Uterus (tissue), 4 donors: ENCODE data around the gene COL4A4. TPM values are rescaled to one million over a fixed set of nuclear protein-coding genes. Genes with fewer than 3 reads are reported as not detected.

Experiments used
- DNase-seq, 2 donors: peaks; one replicate each; pipeline ENCODE4 v3.0.0-alpha.2; 2019 to 2020
- H3K27ac ChIP-seq, 2 donors: fragments of 200-600 bp; sonication (generic); 1 replicate in 1 of 2; 2 replicates in 1 of 2; pipeline ENCODE4 v1.5.1; 2016 to 2018
- H3K27me3 ChIP-seq, 2 donors: fragments of 200-600 bp; sonication (generic); one replicate each; pipeline ENCODE4 v1.5.1; 2018 to 2019; ENCODE audit warnings: control low read depth in 1 of 2
- H3K36me3 ChIP-seq, 2 donors: fragments of 200-600 bp; sonication (generic); one replicate each; pipeline ENCODE4 v1.5.1; 2019; ENCODE audit warnings: control low read depth in 1 of 2
- H3K4me1 ChIP-seq, 2 donors: fragments of 200-600 bp; sonication (generic); one replicate each; pipeline ENCODE4 v1.5.1; 2018 to 2019; ENCODE audit warnings: control low read depth in 1 of 2
- H3K4me3 ChIP-seq, 2 donors: fragments of 200-600 bp; sonication (generic); 1 replicate in 1 of 2; 2 replicates in 1 of 2; pipeline ENCODE4 v1.5.1; 2018 to 2019; ENCODE audit warnings: mild to moderate bottlenecking in 1 of 2
- H3K9me3 ChIP-seq, 2 donors: fragments of 200-600 bp; sonication (generic); one replicate each; pipeline ENCODE4 v1.5.1; 2019; ENCODE audit warnings: control low read depth in 1 of 2
- CTCF ChIP-seq, 4 experiments: fragments of 200-600 bp in 2 of 4; fragments of 450-650 bp in 2 of 4; sonication (generic) in 2 of 4; IDR thresholded peaks; one replicate each; pipeline ENCODE4 v1.5.1; 2016 to 2019; ENCODE audit warnings: antibody characterized with exemption in 4 of 4, mild to moderate bottlenecking in 2 of 4, moderate library complexity in 1 of 4
- POLR2A ChIP-seq, 2 donors: fragments of 450-650 bp; IDR thresholded peaks; one replicate each; pipeline ENCODE4 v1.6.1; 2016; ENCODE audit warnings: antibody characterized with exemption in 2 of 2, mild to moderate bottlenecking in 1 of 2, moderate library complexity in 1 of 2
- intact Hi-C: fragments of 100-400 bp; cut with DNase I; formaldehyde crosslinking; loops from one replicate; pipeline ENCODE4 v1.15.1; 2023; ENCODE audit warnings: low total_unique reads
- total RNA-seq, 4 donors: library from RNA; depleted of rRNA in 3 of 4; stranded (reverse); fragments of >200 nt in 3 of 4; gene quantifications; one replicate each; pipeline versions ENCODE4 v1.1.0 to v1.2.4, GENCODE V29; 2014 to 2023
- donor health status: DM: yes; HTN: yes; CAD: no.

The COL4A4 gene
- total RNA-seq, 4 donors from 2014 or later, result 0.76 to 6.4 (median 3.4) TPM

DNA sequence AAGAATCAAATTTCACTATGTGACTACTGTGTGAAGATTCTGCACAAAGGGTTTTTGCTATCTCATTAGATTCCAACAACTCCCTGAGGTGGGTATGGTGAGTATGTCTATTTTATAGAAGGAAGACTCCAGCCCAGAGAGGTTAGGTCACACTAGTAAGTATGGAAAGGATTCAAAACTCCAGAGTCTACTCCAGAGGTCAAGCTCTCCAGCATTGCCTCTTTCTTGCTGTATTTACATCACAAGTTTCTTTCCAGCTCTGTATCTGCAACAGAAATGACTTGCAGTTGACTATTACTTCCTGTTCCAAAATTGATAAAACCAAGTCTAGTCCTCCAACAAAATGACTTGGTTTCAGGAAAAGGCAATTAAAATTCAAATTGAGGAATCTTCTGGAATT is 2.1 kb downstream of the COL4A4 start:
- no peak for DNase-seq
- TF ChIP-seq POLR2A (IDR thresholded peaks at IDR 0.05) (no peak), CTCF (IDR thresholded peaks at IDR 0.05) (no peak)
- no peaks in the 10 kb centered on the region for H3K36me3 ChIP-seq
- no peak overlapping the region for H3K4me3 ChIP-seq
- no peaks in the 10 kb centered on the region for H3K27me3 ChIP-seq
- no peaks in the 10 kb centered on the region for H3K9me3 ChIP-seq
- H3K27ac ChIP-seq, result no peak overlapping the region
- H3K4me1 ChIP-seq, result peaks cover 0 to 13% of the 10 kb centered on the region in 2 donors
- intact Hi-C loops, result no loop called here

DNA sequence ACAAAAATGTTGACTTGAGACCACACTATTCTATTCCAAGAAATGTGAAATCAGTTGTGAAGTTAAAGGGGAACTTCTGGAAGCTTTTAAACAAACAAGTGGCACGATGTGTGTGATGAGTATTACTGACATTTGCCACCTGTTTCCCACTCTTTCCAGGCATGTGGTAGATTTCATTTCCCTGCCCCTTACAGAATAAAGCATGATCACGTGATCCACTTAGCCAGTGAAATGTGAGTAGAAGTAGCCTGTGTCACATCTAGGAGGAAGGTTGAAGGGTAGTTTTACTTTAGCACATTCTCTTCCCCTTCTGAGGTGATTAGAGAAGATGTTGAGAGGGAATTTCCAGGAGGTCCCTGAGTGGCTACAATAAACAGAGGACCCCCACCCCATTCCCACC is 3.8 kb downstream of the COL4A4 start:
- no peaks in the 10 kb centered on the region for H3K27me3 ChIP-seq
- H3K4me3 ChIP-seq, result no peak overlapping the region
- no peak for DNase-seq
- TF ChIP-seq POLR2A (IDR thresholded peaks at IDR 0.05) (no peak), CTCF (IDR thresholded peaks at IDR 0.05) (no peak)
- intact Hi-C loops, result no loop called here
- no peaks in the 10 kb centered on the region for H3K9me3 ChIP-seq
- H3K36me3 ChIP-seq, result no peaks in the 10 kb centered on the region
- H3K27ac ChIP-seq, result no peak overlapping the region
- H3K4me1 ChIP-seq, result peaks cover 0 to 13% of the 10 kb centered on the region in 2 donors

DNA sequence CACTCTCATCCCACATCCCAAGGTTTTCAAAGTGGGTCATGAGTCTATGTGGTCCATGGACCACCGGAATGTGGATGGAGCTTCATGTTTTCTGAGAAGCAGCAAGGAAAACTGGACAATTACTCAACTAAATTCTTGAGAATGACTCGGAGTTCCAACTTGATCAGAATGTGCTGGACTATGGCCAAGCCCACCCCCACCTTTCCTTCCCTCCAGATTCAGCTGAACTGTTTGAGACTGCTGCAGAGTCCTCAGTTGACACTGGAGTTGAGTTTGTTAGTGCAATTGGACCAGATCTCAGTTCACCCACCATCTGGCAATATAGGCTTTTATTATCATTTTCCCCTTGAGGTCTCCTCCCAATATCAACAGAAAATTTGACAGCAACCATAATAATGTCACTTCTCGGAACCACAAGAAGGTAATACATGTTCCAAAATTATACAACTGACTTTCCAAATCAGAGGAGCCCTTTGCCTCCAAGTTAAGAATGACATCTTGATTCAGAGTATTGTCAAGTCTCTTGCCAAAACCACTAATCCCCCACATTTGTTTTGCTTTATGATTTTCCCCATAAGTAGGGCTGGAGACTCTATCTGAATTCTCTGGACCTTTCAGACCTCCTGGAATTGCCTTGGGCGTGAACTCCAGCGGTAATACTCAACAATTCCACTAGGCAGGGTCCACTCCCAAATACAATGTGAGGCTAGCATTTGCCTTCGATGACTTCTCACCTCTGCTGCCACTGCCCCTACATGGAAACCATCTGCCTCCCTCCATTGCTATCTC is 8.8 kb downstream of the COL4A4 start:
- peak; percentile 33 to 66 for DNase-seq
- Histone ChIP-seq H3K4me1 (no peaks in the 10 kb centered on the region), H3K36me3 (no peaks in the 10 kb centered on the region), H3K27me3 (no peaks in the 10 kb centered on the region), H3K27ac (no peak overlapping the region), H3K4me3 (no peak overlapping the region), H3K9me3 (no peaks in the 10 kb centered on the region)
- intact Hi-C loops, result no loop called here
- TF ChIP-seq CTCF (IDR thresholded peaks at IDR 0.05), result no peak
- TF ChIP-seq POLR2A (IDR thresholded peaks at IDR 0.05), result no peak

- H3K36me3 ChIP-seq, result no peaks in the 10 kb centered on the region
- TF ChIP-seq CTCF (IDR thresholded peaks at IDR 0.05), result no peak
- no peak for TF ChIP-seq POLR2A (IDR thresholded peaks at IDR 0.05)
- H3K27me3 ChIP-seq, result no peaks in the 10 kb centered on the region
- peak in 1 of 2 donors; percentile 45 for DNase-seq
- H3K4me3 ChIP-seq, result no peak overlapping the region
- peak overlapping the region in 1 of 2 donors; percentile 33 for H3K27ac ChIP-seq
- intact Hi-C loops, result no loop called here
- no peaks in the 10 kb centered on the region for H3K9me3 ChIP-seq
- H3K4me1 ChIP-seq, result no peaks in the 10 kb centered on the region
These were observed 10.1 kb downstream of the COL4A4 start for GRCh38 chr2:227153758-227154486.

DNA sequence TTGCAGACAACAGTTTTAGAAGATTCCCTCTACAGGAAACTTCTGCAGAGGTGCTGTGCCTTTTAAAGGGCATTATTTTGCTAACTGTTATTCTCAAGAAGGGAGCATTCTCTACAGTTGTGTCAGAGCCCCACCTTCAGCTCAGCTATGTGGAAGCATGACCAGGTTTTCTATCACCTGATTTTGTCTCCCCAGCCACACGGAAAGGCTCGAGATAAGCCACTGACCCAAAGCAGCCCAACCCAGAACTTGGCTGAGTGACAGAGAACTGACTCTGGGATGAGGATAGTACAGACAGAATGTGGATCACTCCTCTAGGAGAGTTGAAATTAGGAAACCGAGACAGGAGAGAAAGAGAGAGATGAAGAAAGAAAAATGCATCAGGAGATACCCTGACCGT is 10.7 kb downstream of the COL4A4 start:
- peak overlapping the region in 1 of 2 donors; percentile 33 for H3K27ac ChIP-seq
- no peaks in the 10 kb centered on the region for H3K4me1 ChIP-seq
- TF ChIP-seq POLR2A (IDR thresholded peaks at IDR 0.05), result no peak
- no peak for TF ChIP-seq CTCF (IDR thresholded peaks at IDR 0.05)
- H3K4me3 ChIP-seq, result no peak overlapping the region
- no peaks in the 10 kb centered on the region for H3K36me3 ChIP-seq
- no peak for DNase-seq
- peaks cover 0 to under 1% of the 10 kb centered on the region in 2 donors for H3K9me3 ChIP-seq
- intact Hi-C loops, result no loop called here
- no peaks in the 10 kb centered on the region for H3K27me3 ChIP-seq
